Measurements from ENCODE around the gene SEPHS2.
A peak's percentile ranks its signal among the peaks of the same experiment; 100 is the strongest.

The SEPHS2 gene

GRCh38 chr16:30429418-30429677, 16.3 kb downstream of the SEPHS2 start:
- Histone ChIP-seq H3K4me1 (ENCODE audit: insufficient read depth, low read length) (peaks cover 10% of the 10 kb centered on the region; the same call in 1 of the 2 replicates), H3K36me3 (ENCODE audit: insufficient read depth, low read length) (peaks cover 6% of the 10 kb centered on the region; the same call in 1 of the 2 replicates), H3K9ac (ENCODE audit: low read depth, low read length) (peak overlapping the region; percentile 77), H3K9me3 (ENCODE audit: control insufficient read depth, insufficient read depth, low read length) (no peaks in the 10 kb centered on the region)

- Histone ChIP-seq H3K9ac (ENCODE audit: low read depth, low read length) (no peak overlapping the region), H3K4me1 (ENCODE audit: insufficient read depth, low read length) (peaks cover 10% of the 10 kb centered on the region; the same call in 1 of the 2 replicates), H3K36me3 (ENCODE audit: insufficient read depth, low read length) (peaks cover 12% of the 10 kb centered on the region; the same call in 1 of the 2 replicates), H3K9me3 (ENCODE audit: control insufficient read depth, insufficient read depth, low read length) (no peaks in the 10 kb centered on the region)
Observed at GRCh38 chr16:30428055-30428454, 17.6 kb downstream of the SEPHS2 start.

- peaks cover 3% of the 10 kb centered on the region; the same call in 1 of the 2 replicates for H3K4me1 ChIP-seq (ENCODE audit: insufficient read depth, low read length)
- H3K36me3 ChIP-seq (ENCODE audit: insufficient read depth, low read length), result peaks cover 12% of the 10 kb centered on the region; the same call in 1 of the 2 replicates
- no peak overlapping the region for H3K9ac ChIP-seq (ENCODE audit: low read depth, low read length)
- no peaks in the 10 kb centered on the region for H3K9me3 ChIP-seq (ENCODE audit: control insufficient read depth, insufficient read depth, low read length)
Observed at GRCh38 chr16:30421010-30421409, 24.7 kb downstream of the SEPHS2 start.

- Histone ChIP-seq H3K36me3 (ENCODE audit: insufficient read depth, low read length) (0 out of 2 replicates have a peak, but pooled peaks cover 3% of the 10 kb centered on the region), H3K9ac (ENCODE audit: low read depth, low read length) (peak overlapping the region; percentile 69), H3K4me1 (ENCODE audit: insufficient read depth, low read length) (no peaks in the 10 kb centered on the region; the same call in 1 of the 2 replicates), H3K9me3 (ENCODE audit: control insufficient read depth, insufficient read depth, low read length) (no peaks in the 10 kb centered on the region)
Observed at GRCh38 chr16:30418350-30419181, 27.1 kb downstream of the SEPHS2 start.

- Histone ChIP-seq H3K4me1 (ENCODE audit: insufficient read depth, low read length) (no peaks in the 10 kb centered on the region; the same call in 1 of the 2 replicates), H3K9me3 (ENCODE audit: control insufficient read depth, insufficient read depth, low read length) (no peaks in the 10 kb centered on the region), H3K9ac (ENCODE audit: low read depth, low read length) (peak overlapping the region; percentile 69), H3K36me3 (ENCODE audit: insufficient read depth, low read length) (no peaks in the 10 kb centered on the region)
Observed at GRCh38 chr16:30417529-30418349, 27.9 kb downstream of the SEPHS2 start.

- no peaks in the 10 kb centered on the region; the same call in 1 of the 2 replicates for H3K4me1 ChIP-seq (ENCODE audit: insufficient read depth, low read length)
- no peaks in the 10 kb centered on the region for H3K9me3 ChIP-seq (ENCODE audit: control insufficient read depth, insufficient read depth, low read length)
- peak overlapping the region; percentile 69 for H3K9ac ChIP-seq (ENCODE audit: low read depth, low read length)
- H3K36me3 ChIP-seq (ENCODE audit: insufficient read depth, low read length), result 0 out of 2 replicates have a peak, but pooled peaks cover under 1% of the 10 kb centered on the region
Observed at GRCh38 chr16:30416624-30417528, 28.8 kb downstream of the SEPHS2 start.

- Histone ChIP-seq H3K9me3 (ENCODE audit: control insufficient read depth, insufficient read depth, low read length) (no peaks in the 10 kb centered on the region), H3K9ac (ENCODE audit: low read depth, low read length) (no peak overlapping the region), H3K4me1 (ENCODE audit: insufficient read depth, low read length) (no peaks in the 10 kb centered on the region; the same call in 1 of the 2 replicates), H3K36me3 (ENCODE audit: insufficient read depth, low read length) (0 out of 2 replicates have a peak, but pooled peaks cover 6% of the 10 kb centered on the region)
Observed at GRCh38 chr16:30416047-30416603, 29.5 kb downstream of the SEPHS2 start.

GRCh38 chr16:30414159-30414558, 31.5 kb downstream of the SEPHS2 start:
- no peaks in the 10 kb centered on the region for H3K9me3 ChIP-seq (ENCODE audit: control insufficient read depth, insufficient read depth, low read length)
- H3K4me1 ChIP-seq (ENCODE audit: insufficient read depth, low read length), result peaks cover 1% of the 10 kb centered on the region; the same call in 1 of the 2 replicates
- no peak overlapping the region for H3K9ac ChIP-seq (ENCODE audit: low read depth, low read length)
- 0 out of 2 replicates have a peak, but pooled peaks cover 6% of the 10 kb centered on the region for H3K36me3 ChIP-seq (ENCODE audit: insufficient read depth, low read length)

GRCh38 chr16:30413112-30413806, 32.4 kb downstream of the SEPHS2 start:
- Histone ChIP-seq H3K9ac (ENCODE audit: low read depth, low read length) (no peak overlapping the region), H3K4me1 (ENCODE audit: insufficient read depth, low read length) (0 out of 2 replicates have a peak, but pooled peaks cover 3% of the 10 kb centered on the region), H3K36me3 (ENCODE audit: insufficient read depth, low read length) (0 out of 2 replicates have a peak, but pooled peaks cover 6% of the 10 kb centered on the region), H3K9me3 (ENCODE audit: control insufficient read depth, insufficient read depth, low read length) (no peaks in the 10 kb centered on the region)

- H3K9ac ChIP-seq (ENCODE audit: low read depth, low read length), result no peak overlapping the region
- 0 out of 2 replicates have a peak, but pooled peaks cover 6% of the 10 kb centered on the region for H3K36me3 ChIP-seq (ENCODE audit: insufficient read depth, low read length)
Observed at GRCh38 chr16:30409125-30410060, 36.3 kb downstream of the SEPHS2 start.

GRCh38 chr16:30407804-30408534, 37.7 kb downstream of the SEPHS2 start:
- H3K9me3 ChIP-seq (ENCODE audit: control insufficient read depth, insufficient read depth, low read length), result no peaks in the 10 kb centered on the region
- H3K9ac ChIP-seq (ENCODE audit: low read depth, low read length), result peak overlapping the region; percentile 83
- H3K4me1 ChIP-seq (ENCODE audit: insufficient read depth, low read length), result 0 out of 2 replicates have a peak, but pooled peaks cover 3% of the 10 kb centered on the region
- 0 out of 2 replicates have a peak, but pooled peaks cover 6% of the 10 kb centered on the region for H3K36me3 ChIP-seq (ENCODE audit: insufficient read depth, low read length)

More at GRCh38 chr16:30409125-30410060, 36.3 kb downstream of the SEPHS2 start:
- Histone ChIP-seq H3K4me1 (ENCODE audit: insufficient read depth, low read length) (0 out of 2 replicates have a peak, but pooled peaks cover 3% of the 10 kb centered on the region), H3K9me3 (ENCODE audit: control insufficient read depth, insufficient read depth, low read length) (no peaks in the 10 kb centered on the region)
